VCaP (cell line): ENCODE results near the gene LFNG.

Experiments
- H3K27ac ChIP-seq: fragments of 450-650 bp; 2 replicates; pipeline ENCODE4 v1.5.1; 2017
- CTCF ChIP-seq: fragments of 450-650 bp; conservative IDR thresholded peaks from 2 replicates; pipeline ENCODE4 v1.5.1; 2017; ENCODE audit warnings: mild to moderate bottlenecking, moderate library complexity

LFNG gene

GRCh38 chr7:2566348-2566889 is 46.8 kb downstream of the LFNG start:
- TF ChIP-seq CTCF = no peak
- no peak overlapping the region for H3K27ac ChIP-seq

GRCh38 chr7:2566890-2567678 is 47.5 kb downstream of the LFNG start:
- H3K27ac ChIP-seq = no peak overlapping the region
- TF ChIP-seq CTCF = no peak

GRCh38 chr7:2567679-2568278 is 48.2 kb downstream of the LFNG start:
- TF ChIP-seq CTCF = peak; percentile 60

GRCh38 chr7:2568521-2569223 is 49.1 kb downstream of the LFNG start:
- TF ChIP-seq CTCF = no peak
- H3K27ac ChIP-seq = no peak overlapping the region

More at GRCh38 chr7:2567679-2568278, 48.2 kb downstream of the LFNG start:
- no peak overlapping the region for H3K27ac ChIP-seq

GRCh38 chr7:2569421-2569820 is 49.8 kb downstream of the LFNG start:
- no peak overlapping the region for H3K27ac ChIP-seq
- no peak for TF ChIP-seq CTCF

- no peak overlapping the region for H3K27ac ChIP-seq
- no peak for TF ChIP-seq CTCF
These were observed 50.4 kb downstream of the LFNG start for GRCh38 chr7:2570021-2570420.

- no peak for TF ChIP-seq CTCF
- no peak overlapping the region for H3K27ac ChIP-seq
These were observed 51.8 kb downstream of the LFNG start for GRCh38 chr7:2571409-2571808.
